Activated CD8-positive, alpha-beta T cell treated with anti-CD3 and anti-CD28 coated beads, Interleukin-2, amount 10 ng/mL, durations not matched to agents 7 days and 5 days (primary cell): ENCODE measurements around the gene UNC119B. TPM values are rescaled to one million over a fixed set of nuclear protein-coding genes. Genes with fewer than 3 reads are reported as not detected.

Source experiments
- ATAC-seq: fragments of 150-1000 bp; cut with Tn5 transposase; one replicate; pipeline ENCODE4 v1.10.0; 2021; ENCODE audit warnings: moderate library complexity
- CTCF ChIA-PET: fragments of 350-600 bp; sonication (Branson Sonifier 250); formaldehyde crosslinking; loops from one replicate; lab custom pipeline; 2021; ENCODE audit warnings: antibody characterized with exemption; lab: Charles Lee
- POLR2A ChIA-PET: fragments of 350-600 bp; sonication (Branson Sonifier 250); formaldehyde crosslinking; loops from one replicate; lab custom pipeline; 2021; ENCODE audit warnings: antibody characterized with exemption; lab: Charles Lee
- DNase-seq: peaks from one replicate; pipeline ENCODE4 v3.0.0-alpha.2; 2020
- H3K27ac Mint-ChIP-seq: one replicate; pipeline ENCODE4 v1.8.0; 2021; ENCODE audit warnings: mild to moderate bottlenecking, mixed read lengths
- H3K27me3 Mint-ChIP-seq: one replicate; pipeline ENCODE4 v1.8.0; 2021; ENCODE audit warnings: low read depth, mixed read lengths
- H3K36me3 Mint-ChIP-seq: one replicate; pipeline ENCODE4 v1.8.0; 2021; ENCODE audit warnings: low read depth, mixed read lengths
- H3K4me1 Mint-ChIP-seq: one replicate; pipeline ENCODE4 v1.8.0; 2021; ENCODE audit warnings: low read depth, mixed read lengths
- H3K4me3 Mint-ChIP-seq: one replicate; pipeline ENCODE4 v1.8.0; 2021; ENCODE audit warnings: mild to moderate bottlenecking, mixed read lengths
- H3K9me3 Mint-ChIP-seq: one replicate; pipeline ENCODE4 v1.8.0; 2022; ENCODE audit warnings: mixed read lengths; ENCODE audit not compliant: insufficient read depth
- total RNA-seq, 2 experiments: library from RNA; stranded (reverse); gene quantifications; one replicate each; pipeline ENCODE4 v1.2.3, GENCODE V29; 2021

Gene UNC119B
- total RNA-seq, 2 experiments from 2014 or later: 18.5 to 18.9 TPM

DNA sequence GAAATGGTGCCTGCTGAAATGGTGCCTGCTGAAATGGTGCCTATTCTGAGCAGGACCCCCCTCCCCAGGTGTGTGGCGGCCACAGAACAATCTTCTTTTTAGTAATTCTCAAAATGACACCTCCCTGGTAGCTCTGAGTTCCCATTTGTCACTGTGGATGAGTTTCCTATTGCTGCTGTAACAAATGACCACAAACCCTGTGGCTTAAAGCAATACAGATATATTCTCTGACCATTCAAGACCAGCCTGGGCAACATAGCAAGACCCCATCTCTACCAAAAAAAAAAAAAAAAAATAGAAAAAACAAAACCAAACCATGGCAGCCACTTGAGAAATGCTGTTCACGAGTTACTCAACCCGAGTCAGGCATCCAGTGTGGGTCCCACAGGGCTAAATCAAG lies 23.3 kb downstream of the UNC119B start:
- CTCF ChIA-PET: no interaction called here
- Mint-ChIP-seq H3K4me3 (no peak overlapping the region), H3K9me3 (no peaks in the 10 kb centered on the region), H3K36me3 (peaks cover 17% of the 10 kb centered on the region), H3K27me3 (no peaks in the 10 kb centered on the region), H3K4me1 (no peaks in the 10 kb centered on the region), H3K27ac (no peak overlapping the region)
- no peak for DNase-seq
- POLR2A ChIA-PET: no interaction called here
- ATAC-seq: no peak

DNA sequence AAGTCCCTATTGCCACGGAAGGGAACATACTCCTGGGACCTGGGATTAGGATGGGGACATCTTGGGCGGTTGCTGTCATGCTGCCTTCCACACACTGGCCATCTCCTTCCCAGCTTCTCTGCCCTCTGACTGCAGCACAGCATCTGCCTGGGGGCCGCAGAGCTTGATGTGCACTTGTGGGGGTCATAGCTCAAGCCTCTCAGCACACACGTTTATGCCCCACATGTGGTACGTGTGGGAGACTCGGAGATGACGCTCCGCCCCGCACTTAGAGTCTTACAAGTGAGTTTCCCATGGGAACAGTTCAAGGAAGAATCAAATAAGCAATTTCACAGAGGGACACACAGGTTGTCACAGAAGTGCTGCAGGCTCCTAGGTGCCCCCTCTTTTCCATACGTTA lies 24.0 kb downstream of the UNC119B start:
- Mint-ChIP-seq H3K4me3 (no peak overlapping the region), H3K27me3 (no peaks in the 10 kb centered on the region), H3K36me3 (peaks cover 15% of the 10 kb centered on the region), H3K27ac (no peak overlapping the region), H3K9me3 (no peaks in the 10 kb centered on the region), H3K4me1 (no peaks in the 10 kb centered on the region)
- ATAC-seq (no peak), DNase-seq (no peak)
- ChIA-PET CTCF (no interaction called here), POLR2A (no interaction called here)

DNA sequence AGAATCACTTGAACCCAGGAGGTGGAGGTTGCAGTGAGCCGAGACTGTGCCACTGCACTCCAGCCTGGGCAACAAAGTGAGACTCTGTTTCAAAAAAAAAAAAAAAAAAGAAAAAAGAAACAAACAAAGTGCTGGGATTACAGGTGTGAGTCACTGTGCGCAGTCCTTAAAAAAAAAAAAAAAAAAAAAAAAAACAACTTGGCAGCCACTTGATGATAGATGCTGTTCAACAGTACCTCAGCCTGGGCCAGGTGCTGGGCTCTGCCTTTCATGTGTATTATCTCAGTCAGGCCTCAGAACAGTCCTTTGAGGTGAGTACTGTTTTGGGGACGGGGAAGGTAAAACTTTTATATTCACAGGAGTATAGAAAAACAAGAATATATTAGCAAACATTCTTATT lies 24.9 kb downstream of the UNC119B start:
- CTCF ChIA-PET: no interaction called here
- Mint-ChIP-seq H3K27me3 (no peaks in the 10 kb centered on the region), H3K27ac (no peak overlapping the region), H3K36me3 (peaks cover 8% of the 10 kb centered on the region), H3K4me1 (no peaks in the 10 kb centered on the region), H3K9me3 (no peaks in the 10 kb centered on the region), H3K4me3 (no peak overlapping the region)
- no peak for ATAC-seq
- POLR2A ChIA-PET: no interaction called here
- DNase-seq: no peak

DNA sequence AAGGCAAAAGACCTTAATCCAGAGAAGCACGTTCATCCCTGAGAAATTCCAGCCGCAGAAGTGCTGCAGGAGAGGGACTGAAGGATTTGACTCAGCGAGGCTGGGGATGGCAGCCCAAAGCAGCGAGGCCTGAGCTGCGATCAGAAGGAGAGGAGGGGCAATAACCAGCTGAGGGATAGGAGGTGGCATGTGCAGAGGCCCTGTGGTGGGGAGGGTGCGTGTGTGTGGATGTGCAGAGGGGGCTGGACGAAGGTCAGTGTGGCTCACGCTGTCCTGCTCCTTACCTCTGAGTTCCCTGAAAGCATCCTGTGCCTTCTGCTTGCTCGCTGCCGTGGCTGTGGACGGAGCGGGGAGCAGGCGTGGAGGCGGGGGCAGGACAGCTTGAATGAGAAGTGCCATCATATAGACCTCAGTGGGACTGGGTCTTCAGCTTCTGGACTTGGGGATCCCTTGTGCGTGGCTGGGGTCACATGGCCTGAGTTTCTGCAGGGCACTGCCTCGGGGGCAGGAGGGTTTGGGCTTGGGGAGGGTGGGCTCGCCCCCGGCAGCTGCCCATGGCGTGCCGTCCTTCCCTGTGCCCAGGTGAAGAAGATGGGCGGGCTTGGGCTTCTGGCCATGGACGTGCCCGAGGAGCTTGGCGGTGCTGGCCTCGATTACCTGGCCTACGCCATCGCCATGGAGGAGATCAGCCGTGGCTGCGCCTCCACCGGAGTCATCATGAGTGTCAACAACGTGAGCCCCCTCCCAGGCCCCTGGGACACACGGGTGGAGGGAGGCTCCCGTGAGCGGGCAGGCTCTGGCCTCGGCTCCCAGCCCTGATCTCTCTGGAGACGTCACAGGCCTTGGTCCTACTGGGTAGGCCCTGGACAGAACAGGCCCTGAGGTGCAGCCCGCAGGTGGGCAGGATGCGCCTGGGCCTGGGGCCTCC lies 26.4 kb downstream of the UNC119B start:
- ATAC-seq: no peak
- ChIA-PET POLR2A (no interaction called here), CTCF (no interaction called here)
- Mint-ChIP-seq H3K27me3 (no peaks in the 10 kb centered on the region), H3K9me3 (no peaks in the 10 kb centered on the region), H3K4me3 (no peak overlapping the region), H3K4me1 (no peaks in the 10 kb centered on the region), H3K27ac (no peak overlapping the region), H3K36me3 (peaks cover 2% of the 10 kb centered on the region)
- no peak for DNase-seq

DNA sequence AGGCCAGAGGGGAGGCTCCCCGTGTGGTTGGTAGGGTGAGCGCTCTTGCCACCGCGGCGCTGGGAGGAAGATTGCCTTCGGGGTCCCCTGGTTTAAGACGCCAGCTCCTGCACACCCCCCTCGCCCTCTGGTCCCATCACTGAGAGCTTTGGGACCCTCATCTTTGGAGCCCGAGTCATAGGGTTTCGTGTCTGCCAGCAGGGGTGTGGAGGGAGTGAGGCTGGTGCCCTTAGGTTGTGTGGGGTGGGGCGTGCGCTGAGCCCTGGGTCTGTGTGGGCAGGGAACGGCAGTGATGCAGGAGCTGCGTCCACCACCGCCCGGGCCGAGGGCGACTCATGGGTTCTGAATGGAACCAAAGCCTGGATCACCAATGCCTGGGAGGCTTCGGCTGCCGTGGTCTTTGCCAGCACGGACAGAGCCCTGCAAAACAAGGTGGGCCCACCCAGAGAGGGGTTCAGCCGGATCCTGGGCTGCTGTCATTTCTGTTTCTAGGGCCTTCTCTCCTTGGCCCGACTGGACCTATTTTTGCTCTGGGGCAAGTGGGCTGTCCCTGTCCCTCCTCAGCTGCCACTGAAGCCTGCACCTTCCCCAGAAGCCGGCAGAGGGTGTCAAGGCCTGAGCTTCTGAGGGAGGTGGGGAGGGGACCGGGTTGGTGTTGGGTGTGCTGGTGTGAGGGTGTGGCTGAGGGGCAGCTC lies 27.4 kb downstream of the UNC119B start:
- Mint-ChIP-seq H3K4me3 (no peak overlapping the region), H3K4me1 (no peaks in the 10 kb centered on the region), H3K27me3 (no peaks in the 10 kb centered on the region), H3K36me3 (no peaks in the 10 kb centered on the region), H3K27ac (no peak overlapping the region), H3K9me3 (no peaks in the 10 kb centered on the region)
- POLR2A ChIA-PET: no interaction called here
- CTCF ChIA-PET: no interaction called here
- no peak for DNase-seq
- no peak for ATAC-seq

DNA sequence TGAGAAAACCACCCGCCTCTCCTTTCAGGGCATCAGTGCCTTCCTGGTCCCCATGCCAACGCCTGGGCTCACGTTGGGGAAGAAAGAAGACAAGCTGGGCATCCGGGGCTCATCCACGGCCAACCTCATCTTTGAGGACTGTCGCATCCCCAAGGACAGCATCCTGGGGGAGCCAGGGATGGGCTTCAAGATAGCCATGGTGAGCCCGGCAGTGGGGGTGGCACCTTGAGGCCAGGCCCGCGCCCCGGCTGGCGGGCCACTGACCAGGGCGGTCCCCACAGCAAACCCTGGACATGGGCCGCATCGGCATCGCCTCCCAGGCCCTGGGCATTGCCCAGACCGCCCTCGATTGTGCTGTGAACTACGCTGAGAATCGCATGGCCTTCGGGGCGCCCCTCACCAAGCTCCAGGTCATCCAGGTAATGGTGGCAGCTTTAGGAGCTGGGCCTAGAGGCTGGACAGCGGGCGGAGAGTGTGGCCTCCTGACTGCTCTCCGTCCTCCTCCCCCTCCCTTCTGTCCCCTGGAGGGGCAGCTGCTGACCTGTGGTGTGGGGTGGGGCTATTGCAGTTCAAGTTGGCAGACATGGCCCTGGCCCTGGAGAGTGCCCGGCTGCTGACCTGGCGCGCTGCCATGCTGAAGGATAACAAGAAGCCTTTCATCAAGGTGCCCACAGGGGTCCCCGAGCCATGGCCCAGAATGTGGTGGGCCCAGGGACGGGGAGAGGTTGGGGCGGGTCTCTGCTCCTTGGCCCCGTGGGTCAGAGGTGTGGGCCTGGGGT lies 28.2 kb downstream of the UNC119B start:
- ChIA-PET CTCF (no interaction called here), POLR2A (no interaction called here)
- no peaks in the 10 kb centered on the region for H3K9me3 Mint-ChIP-seq
- no peaks in the 10 kb centered on the region for H3K4me1 Mint-ChIP-seq
- H3K36me3 Mint-ChIP-seq: no peaks in the 10 kb centered on the region
- no peak overlapping the region for H3K27ac Mint-ChIP-seq
- no peak overlapping the region for H3K4me3 Mint-ChIP-seq
- DNase-seq (no peak), ATAC-seq (no peak)
- no peaks in the 10 kb centered on the region for H3K27me3 Mint-ChIP-seq

DNA sequence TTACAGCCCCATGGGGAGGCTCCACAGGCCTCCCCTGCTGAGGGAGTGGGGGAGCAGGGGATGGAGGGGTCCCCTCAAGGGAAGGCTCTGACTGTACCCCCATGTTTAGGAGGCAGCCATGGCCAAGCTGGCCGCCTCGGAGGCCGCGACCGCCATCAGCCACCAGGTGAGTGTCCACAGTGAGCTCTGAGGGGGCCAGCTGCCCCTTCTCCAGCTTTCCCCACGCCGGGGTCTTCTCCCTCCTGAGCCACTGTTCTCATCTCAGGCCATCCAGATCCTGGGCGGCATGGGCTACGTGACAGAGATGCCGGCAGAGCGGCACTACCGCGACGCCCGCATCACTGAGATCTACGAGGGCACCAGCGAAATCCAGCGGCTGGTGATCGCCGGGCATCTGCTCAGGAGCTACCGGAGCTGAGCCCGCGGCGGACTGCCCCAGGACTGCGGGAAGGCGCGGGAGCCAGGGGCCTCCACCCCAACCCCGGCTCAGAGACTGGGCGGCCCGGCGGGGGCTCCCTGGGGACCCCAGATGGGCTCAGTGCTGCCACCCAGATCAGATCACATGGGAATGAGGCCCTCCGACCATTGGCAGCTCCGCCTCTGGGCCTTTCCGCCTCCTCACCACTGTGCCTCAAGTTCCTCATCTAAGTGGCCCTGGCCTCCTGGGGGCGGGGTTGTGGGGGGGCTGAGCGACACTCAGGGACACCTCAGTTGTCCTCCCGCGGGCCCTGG lies 28.9 kb downstream of the UNC119B start:
- no peaks in the 10 kb centered on the region for H3K9me3 Mint-ChIP-seq
- ATAC-seq (no peak), DNase-seq (no peak)
- ChIA-PET CTCF (no interaction called here), POLR2A (interaction anchor here (0.6 kb wide), 1 partner anchor 1955 kb away, joined by 3 read pairs; no protein-coding TSS in a partner anchor)
- H3K36me3 Mint-ChIP-seq: no peaks in the 10 kb centered on the region
- no peak overlapping the region for H3K4me3 Mint-ChIP-seq
- no peaks in the 10 kb centered on the region for H3K4me1 Mint-ChIP-seq
- H3K27me3 Mint-ChIP-seq: no peaks in the 10 kb centered on the region
- no peak overlapping the region for H3K27ac Mint-ChIP-seq

DNA sequence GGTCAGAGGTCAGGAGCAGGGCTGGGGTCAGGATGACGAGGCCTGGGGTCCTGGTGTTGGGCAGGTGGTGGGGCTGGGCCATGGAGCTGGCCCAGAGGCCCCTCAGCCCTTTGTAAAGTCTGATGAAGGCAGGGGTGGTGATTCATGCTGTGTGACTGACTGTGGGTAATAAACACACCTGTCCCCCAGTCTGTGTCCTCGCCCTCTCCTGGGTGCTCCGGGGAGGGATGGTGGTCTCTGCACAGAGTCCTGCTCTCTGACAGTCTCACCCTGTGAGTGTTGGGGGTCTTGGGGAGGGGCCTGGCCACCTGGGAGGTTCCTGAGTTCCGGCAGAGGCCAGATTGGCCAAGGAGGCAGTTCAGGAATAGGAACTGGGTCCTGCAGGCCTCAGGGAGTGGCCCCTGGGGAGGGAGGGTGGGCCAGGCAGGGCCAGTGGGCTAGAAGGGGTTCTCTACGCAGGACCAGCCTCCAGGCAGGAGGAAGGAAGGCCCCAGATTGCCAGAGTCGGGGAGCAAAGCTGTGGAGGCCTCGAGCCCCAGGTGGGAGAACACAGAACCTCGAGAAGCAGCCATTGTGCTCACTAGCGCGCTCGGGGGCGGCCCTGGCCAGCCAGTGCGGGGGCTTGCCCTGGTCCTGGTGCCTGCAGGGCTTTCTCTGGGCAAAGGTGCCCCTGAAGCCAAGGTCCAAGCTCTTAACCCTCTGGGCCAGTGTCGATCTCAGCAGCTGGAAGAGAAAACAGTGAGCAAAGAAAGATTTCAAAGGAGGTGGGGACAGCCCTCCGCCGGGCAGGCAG lies 29.8 kb downstream of the UNC119B start:
- no peak for ATAC-seq
- no peak overlapping the region for H3K4me3 Mint-ChIP-seq
- ChIA-PET POLR2A (interaction anchor here (0.6 kb wide), 1 partner anchor 68 kb away, joined by 3 read pairs; no protein-coding TSS in a partner anchor), CTCF (interaction anchor here (1.1 kb wide), 1 partner anchor 17 kb away, joined by 3 read pairs; no protein-coding TSS in a partner anchor)
- no peak for DNase-seq
- no peaks in the 10 kb centered on the region for H3K36me3 Mint-ChIP-seq
- H3K27me3 Mint-ChIP-seq: no peaks in the 10 kb centered on the region
- no peaks in the 10 kb centered on the region for H3K9me3 Mint-ChIP-seq
- H3K27ac Mint-ChIP-seq: no peak overlapping the region
- H3K4me1 Mint-ChIP-seq: no peaks in the 10 kb centered on the region

DNA sequence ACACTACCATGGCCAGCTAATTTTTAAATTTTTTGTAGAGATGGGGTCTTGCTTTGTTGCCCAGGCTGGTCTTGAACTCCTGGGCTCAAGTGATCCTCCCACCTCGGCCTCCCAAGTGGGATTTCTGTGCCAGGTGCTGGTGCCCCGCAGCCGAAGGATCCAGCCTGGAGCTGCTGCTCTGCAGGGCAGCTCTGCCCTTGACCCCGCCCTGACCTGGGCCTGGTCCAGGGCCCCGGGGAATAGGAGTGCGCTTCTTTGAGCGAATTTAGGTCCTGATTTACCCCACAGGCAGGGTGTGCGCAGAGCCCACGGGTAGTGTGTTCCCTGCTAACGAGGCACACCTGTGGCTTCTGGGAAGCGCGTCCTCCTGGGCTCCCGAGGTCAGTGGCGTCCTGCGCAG lies 30.6 kb downstream of the UNC119B start:
- Mint-ChIP-seq H3K27ac (no peak overlapping the region), H3K27me3 (no peaks in the 10 kb centered on the region), H3K4me3 (no peak overlapping the region), H3K36me3 (no peaks in the 10 kb centered on the region), H3K4me1 (no peaks in the 10 kb centered on the region), H3K9me3 (no peaks in the 10 kb centered on the region)
- CTCF ChIA-PET: interaction anchor here (1.1 kb wide), 1 partner anchor 16 kb away, joined by 3 read pairs; no protein-coding TSS in a partner anchor
- DNase-seq: no peak
- POLR2A ChIA-PET: interaction anchor here (0.6 kb wide), 1 partner anchor 69 kb away, joined by 3 read pairs; no protein-coding TSS in a partner anchor
- no peak for ATAC-seq

DNA sequence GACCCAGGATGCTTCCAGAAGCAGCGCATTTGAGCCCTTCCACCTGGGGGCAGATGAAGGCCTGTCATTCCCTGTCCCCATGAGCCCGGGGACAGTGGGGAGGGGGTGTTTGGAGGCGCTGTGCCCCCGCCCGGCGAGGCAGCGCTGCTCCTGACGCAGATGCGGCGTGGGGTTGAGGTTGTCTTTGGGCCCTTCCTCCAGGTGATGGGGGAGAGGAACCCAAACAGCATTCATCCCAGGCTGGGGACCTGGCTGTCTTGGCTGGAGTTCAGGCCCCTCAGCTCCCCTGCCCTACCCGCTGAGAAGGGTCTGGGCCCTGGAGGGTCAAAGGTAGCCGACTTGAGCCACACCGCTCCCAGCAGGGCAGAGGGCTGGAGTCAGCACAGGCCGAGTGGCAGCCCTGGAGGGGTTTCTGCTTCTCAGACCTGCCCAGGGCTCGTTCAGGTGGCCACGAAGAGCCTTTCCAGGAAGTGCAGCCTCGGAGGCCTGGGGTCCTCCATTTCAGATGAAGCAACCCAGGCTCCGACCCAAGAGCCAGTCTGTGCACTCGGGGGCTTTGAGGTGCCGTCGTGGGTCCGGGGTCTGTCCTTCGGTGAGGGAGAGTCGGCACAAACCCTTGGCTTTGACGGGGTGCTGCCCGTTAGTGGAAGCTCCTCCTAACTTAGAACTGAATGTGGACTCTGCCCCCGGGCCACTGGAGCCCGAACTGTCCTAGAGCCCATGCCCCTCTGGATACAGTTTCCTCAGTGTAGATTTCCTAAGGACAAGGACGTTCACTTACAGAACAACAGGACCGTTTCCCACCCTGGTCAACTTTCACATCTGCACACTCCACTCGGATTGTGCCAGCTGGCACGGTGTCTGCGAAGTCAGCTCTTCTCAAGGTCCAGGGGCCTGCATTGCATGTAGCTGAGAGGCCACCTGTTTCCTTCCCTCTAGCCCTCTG lies 31.5 kb downstream of the UNC119B start:
- Mint-ChIP-seq H3K27ac (no peak overlapping the region), H3K27me3 (no peaks in the 10 kb centered on the region), H3K4me1 (no peaks in the 10 kb centered on the region), H3K4me3 (no peak overlapping the region), H3K36me3 (no peaks in the 10 kb centered on the region), H3K9me3 (no peaks in the 10 kb centered on the region)
- POLR2A ChIA-PET: no interaction called here
- ATAC-seq: no peak
- CTCF ChIA-PET: interaction anchor here (1.1 kb wide), 1 partner anchor 15 kb away, joined by 3 read pairs; no protein-coding TSS in a partner anchor
- DNase-seq: no peak
